Spleen (tissue), 11 donors: Measurements from ENCODE around the gene WNT9A. TPM values are rescaled to one million over a fixed set of nuclear protein-coding genes. Genes with fewer than 3 reads are reported as not detected.

Experiments
- DNase-seq: peaks from one replicate; pipeline ENCODE4 v3.0.0-alpha.2; 2020
- H3K27ac ChIP-seq, 8 donors: fragments of 200-600 bp; sonication (generic) in 7 of 8; 1 replicate in 4 of 8; 2 replicates in 4 of 8; pipeline versions ENCODE4 v1.5.0 to v1.8.0; 2016 to 2021; ENCODE audit warnings: inconsistent platforms in 4 of 8, mild to moderate bottlenecking in 4 of 8, moderate library complexity in 1 of 8
- H3K27me3 ChIP-seq, 7 donors: fragments of 200-600 bp; sonication (generic) in 6 of 7; replicated peaks in 1 of 7; 1 replicate in 4 of 7; 2 replicates in 3 of 7; pipeline versions ENCODE4 v1.5.0 to v1.8.0; 2016 to 2021; ENCODE audit warnings: inconsistent platforms in 3 of 7, mild to moderate bottlenecking in 1 of 7
- H3K36me3 ChIP-seq, 6 donors: fragments of 200-600 bp; sonication (generic) in 5 of 6; 1 replicate in 4 of 6; 2 replicates in 2 of 6; pipeline versions ENCODE4 v1.5.0 to v1.8.0; 2016 to 2021; ENCODE audit warnings: inconsistent platforms in 2 of 6
- H3K4me1 ChIP-seq, 6 donors: fragments of 200-600 bp; sonication (generic) in 5 of 6; 1 replicate in 3 of 6; 2 replicates in 3 of 6; pipeline versions ENCODE4 v1.5.0 to v1.8.0; 2016 to 2021; ENCODE audit warnings: inconsistent platforms in 3 of 6
- H3K4me3 ChIP-seq, 8 donors: fragments of 200-600 bp; sonication (generic) in 7 of 8; 1 replicate in 4 of 8; 2 replicates in 4 of 8; pipeline versions ENCODE4 v1.5.0 to v1.8.0; 2016 to 2021; ENCODE audit warnings: inconsistent platforms in 4 of 8, mild to moderate bottlenecking in 4 of 8, moderate library complexity in 2 of 8
- H3K9me3 ChIP-seq, 8 donors: fragments of 200-600 bp; sonication (generic) in 7 of 8; 1 replicate in 4 of 8; 2 replicates in 4 of 8; pipeline versions ENCODE4 v1.5.0 to v1.8.0; 2016 to 2021; ENCODE audit warnings: inconsistent platforms in 4 of 8
- CTCF ChIP-seq, 11 experiments: fragments of 200-600 bp in 7 of 11; fragments of 450-650 bp in 4 of 11; sonication (generic) in 4 of 11; IDR thresholded peaks in 8 of 11; conservative IDR thresholded peaks in 3 of 11; 1 replicate in 7 of 11; 2 replicates in 4 of 11; pipeline versions ENCODE4 v1.4.0 to v1.8.0; 2016 to 2021; ENCODE audit warnings: antibody characterized with exemption in 11 of 11, inconsistent platforms in 4 of 11, mild to moderate bottlenecking in 1 of 11
- POLR2A ChIP-seq, 3 donors: fragments of 450-650 bp; IDR thresholded peaks; one replicate each; pipeline ENCODE4 v1.5.1; 2017; ENCODE audit warnings: antibody characterized with exemption in 3 of 3, mild to moderate bottlenecking in 1 of 3
- POLR2AphosphoS5 ChIP-seq, 3 donors: sonication (generic); formaldehyde crosslinking; IDR thresholded peaks; one replicate each; pipeline ENCODE4 v1.5.1; 2017; ENCODE audit warnings: antibody characterized with exemption in 3 of 3
- WGBS, 5 donors: extraction: QIAGEN DNeasy Blood & Tissue Kit in 3 of 5; methylation state at CpG; one replicate each; pipeline versions ENCODE4 v1.1.5 to v1.1.7; 2013 to 2018; 5-methylcytosine and 5-hydroxymethylcytosine counted together
- intact Hi-C: fragments of 100-400 bp; cut with DNase I; formaldehyde crosslinking; loops from one replicate; pipeline ENCODE4 v1.15.0; 2023; ENCODE audit warnings: low total_unique reads
- polyA plus RNA-seq, 3 donors: library from polyadenylated mRNA; stranded (reverse); fragments of 200-250 nt; gene quantifications; one replicate each; pipeline ENCODE4 v1.2.1, GENCODE V29; 2013
- total RNA-seq, 7 donors: library from RNA; depleted of rRNA in 3 of 7; stranded (reverse); fragments of >200 nt in 3 of 7; fragmentation: NEBNext Ultra II Directional in 4 of 7; extraction: Animal tissue kit (Norgen Biotek cat#: 25700) in 4 of 7; gene quantifications; one replicate each; pipeline versions ENCODE4 v1.1.0 to v1.2.1, GENCODE V29; 2016 to 2021
- donor health status: healthy with polysubstance abuse.
- donor health status: DM: no; HTN: no; CAD: no; lungs with moderate emphysema.
- donor health status: DM: no; HTN: no; CAD: no.
- donor health status: Bipolar disorder and iron deficiency.
- donor health status: healthy.
- donor health status: DM: no; HTN: no; CAD: no.
- donor health status: DM: yes; HTN: yes; CAD: no.

WNT9A gene
- total and polyA plus RNA-seq, 10 donors = 0.08 to 3.6 (median 0.77) TPM

GRCh38 chr1:227901239-227901905, 46.4 kb downstream of the WNT9A start:
- H3K4me1 ChIP-seq = no peaks in the 10 kb centered on the region
- no peaks in the 10 kb centered on the region for H3K36me3 ChIP-seq
- peak; percentile 72 for DNase-seq
- H3K9me3 ChIP-seq = no peaks in the 10 kb centered on the region
- no peak overlapping the region for H3K27ac ChIP-seq
- intact Hi-C loops = no loop called here
- H3K27me3 ChIP-seq = peaks cover 0 to 4% (median 0%) of the 10 kb centered on the region in 7 donors
- TF ChIP-seq POLR2A (IDR thresholded peaks at IDR 0.05) (no peak), POLR2AphosphoS5 (IDR thresholded peaks at IDR 0.05) (no peak), CTCF (IDR thresholded peaks at IDR 0.05 in 8 of 11, conservative IDR thresholded peaks at IDR 0.05 in 3 of 11) (no peak)
- 91 to 95% (median 94%) methylated on average over 8 to 13 of the region's 13 CpGs for WGBS, 5 donors
- no peak overlapping the region for H3K4me3 ChIP-seq

- Histone ChIP-seq H3K27me3 (peaks cover 0 to 2% (median 0%) of the 10 kb centered on the region in 7 donors), H3K9me3 (no peaks in the 10 kb centered on the region), H3K4me1 (no peaks in the 10 kb centered on the region), H3K36me3 (no peaks in the 10 kb centered on the region), H3K4me3 (no peak overlapping the region), H3K27ac (no peak overlapping the region)
- DNase-seq = peak; percentile 51
- TF ChIP-seq POLR2AphosphoS5 (IDR thresholded peaks at IDR 0.05) (no peak), POLR2A (IDR thresholded peaks at IDR 0.05) (no peak), CTCF (IDR thresholded peaks at IDR 0.05 in 8 of 11, conservative IDR thresholded peaks at IDR 0.05 in 3 of 11) (no peak)
- 86 to 90% (median 88%) methylated on average over 12 to 13 of the region's 13 CpGs for whole genome bisulfite sequencing, 5 donors
- intact Hi-C loops = no loop called here
Measured at GRCh38 chr1:227900571-227901051, 47.1 kb downstream of the WNT9A start.

GRCh38 chr1:227899820-227900449, 47.8 kb downstream of the WNT9A start:
- intact Hi-C loops = no loop called here
- TF ChIP-seq POLR2AphosphoS5 (IDR thresholded peaks at IDR 0.05) = no peak
- TF ChIP-seq CTCF (IDR thresholded peaks at IDR 0.05 in 8 of 11, conservative IDR thresholded peaks at IDR 0.05 in 3 of 11) = no peak
- no peak for TF ChIP-seq POLR2A (IDR thresholded peaks at IDR 0.05)
- H3K9me3 ChIP-seq = no peaks in the 10 kb centered on the region

GRCh38 chr1:227899141-227899819, 48.5 kb downstream of the WNT9A start:
- Histone ChIP-seq H3K27me3 (no peaks in the 10 kb centered on the region), H3K9me3 (no peaks in the 10 kb centered on the region), H3K27ac (no peak overlapping the region), H3K4me3 (no peak overlapping the region), H3K4me1 (no peaks in the 10 kb centered on the region), H3K36me3 (no peaks in the 10 kb centered on the region)
- TF ChIP-seq CTCF (IDR thresholded peaks at IDR 0.05 in 8 of 11, conservative IDR thresholded peaks at IDR 0.05 in 3 of 11) (no peak), POLR2AphosphoS5 (IDR thresholded peaks at IDR 0.05) (no peak), POLR2A (IDR thresholded peaks at IDR 0.05) (no peak)
- intact Hi-C loops = no loop called here
- DNase-seq = peak; percentile 72
- 66 to 78% (median 70%) methylated on average over 10 to 12 of the region's 12 CpGs for WGBS, 5 donors

More at GRCh38 chr1:227899820-227900449, 47.8 kb downstream of the WNT9A start:
- Histone ChIP-seq H3K4me1 (no peaks in the 10 kb centered on the region), H3K4me3 (no peak overlapping the region), H3K27me3 (no peaks in the 10 kb centered on the region), H3K27ac (no peak overlapping the region), H3K36me3 (no peaks in the 10 kb centered on the region)
- peak; percentile 68 for DNase-seq
- WGBS, 5 donors = 71 to 89% (median 87%) methylated on average over 18 of the region's 18 CpGs
